Activated CD4-positive, alpha-beta memory T cell treated with anti-CD3 and anti-CD28 coated beads for 36 hours (primary cell): ENCODE results near the gene RBM14. TPM values are rescaled to one million over a fixed set of nuclear protein-coding genes. Genes with fewer than 3 reads are reported as not detected.

Experiments used
- CTCF ChIA-PET: fragments of 350-600 bp; sonication (Branson Sonifier 250); formaldehyde crosslinking; loops from one replicate; lab custom pipeline; 2021; ENCODE audit warnings: antibody characterized with exemption, inconsistent platforms; lab: Charles Lee
- POLR2A ChIA-PET: fragments of 350-600 bp; sonication (Branson Sonifier 250); formaldehyde crosslinking; loops from one replicate; lab custom pipeline; 2021; ENCODE audit warnings: antibody characterized with exemption; lab: Charles Lee
- DNase-seq: peaks from one replicate; pipeline ENCODE4 v3.0.0-alpha.2; 2020
- H3K27ac Mint-ChIP-seq: one replicate; pipeline ENCODE4 v1.8.0; 2021; ENCODE audit warnings: mixed read lengths
- H3K27me3 Mint-ChIP-seq: one replicate; pipeline ENCODE4 v1.8.0; 2021; ENCODE audit warnings: mixed read lengths
- H3K36me3 Mint-ChIP-seq: one replicate; pipeline ENCODE4 v1.8.0; 2021; ENCODE audit warnings: mixed read lengths
- H3K4me1 Mint-ChIP-seq: one replicate; pipeline ENCODE4 v1.8.0; 2021; ENCODE audit warnings: low read depth, mixed read lengths
- H3K4me3 Mint-ChIP-seq: one replicate; pipeline ENCODE4 v1.8.0; 2021; ENCODE audit warnings: mild to moderate bottlenecking, mixed read lengths
- H3K9me3 Mint-ChIP-seq: one replicate; pipeline ENCODE4 v1.8.0; 2021; ENCODE audit warnings: mixed read lengths
- intact Hi-C: fragments of 100-400 bp; cut with micrococcal nuclease; formaldehyde crosslinking; loops from one replicate; pipeline ENCODE4 v1.15.1; 2023
- total RNA-seq, 2 experiments: library from RNA; stranded (reverse); gene quantifications; one replicate each; pipeline ENCODE4 v1.2.3, GENCODE V29; 2021

RBM14 gene
- total RNA-seq, 2 experiments from 2014 or later = 114 to 121 TPM

DNA sequence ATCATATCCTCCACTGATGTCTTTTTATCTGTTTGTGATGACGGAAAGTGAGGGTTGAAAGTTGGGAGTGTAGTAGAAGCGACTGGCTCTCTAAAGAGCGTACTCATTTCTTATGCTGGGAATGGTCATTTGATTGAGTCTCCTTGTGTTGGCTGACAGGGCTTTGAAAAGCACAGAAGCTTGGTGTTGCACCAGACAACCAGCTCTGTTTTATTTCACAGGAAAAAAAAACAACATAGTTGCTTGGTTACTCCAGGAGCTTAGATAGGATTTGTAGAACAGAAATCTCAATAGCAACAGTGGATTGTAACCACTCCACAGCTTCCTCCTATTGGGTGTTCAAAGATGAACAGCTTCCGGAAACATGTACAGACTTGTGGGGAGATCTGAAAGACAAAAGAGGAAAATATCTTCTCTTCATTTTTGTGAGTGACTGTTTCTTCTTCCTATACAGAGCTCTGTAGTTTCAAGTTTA is 2.7 kb downstream of the RBM14 start:
- Mint-ChIP-seq H3K4me1 (peaks cover 60% of the 10 kb centered on the region), H3K36me3 (peaks cover 72% of the 10 kb centered on the region)
- DNase-seq = no peak

DNA sequence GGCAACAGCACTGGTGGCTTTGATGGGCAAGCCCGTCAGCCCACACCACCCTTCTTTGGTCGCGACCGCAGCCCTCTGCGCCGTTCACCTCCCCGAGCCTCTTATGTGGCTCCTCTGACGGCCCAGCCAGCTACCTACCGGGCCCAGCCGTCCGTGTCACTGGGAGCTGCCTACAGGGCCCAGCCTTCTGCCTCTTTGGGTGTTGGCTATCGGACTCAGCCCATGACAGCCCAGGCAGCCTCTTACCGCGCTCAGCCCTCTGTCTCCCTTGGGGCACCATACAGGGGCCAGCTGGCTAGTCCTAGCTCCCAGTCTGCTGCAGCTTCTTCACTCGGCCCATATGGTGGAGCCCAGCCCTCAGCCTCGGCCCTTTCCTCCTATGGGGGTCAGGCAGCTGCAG is 8.0 kb downstream of the RBM14 start:
- intact Hi-C loops = no loop called here
- ChIA-PET POLR2A (interaction anchor here (1.0 to 10.8 kb wide), 4 partner anchors 8 to 19 kb away, joined by 3 to 140 read pairs (median 6); partner anchors contain the start of genes RBM14 and RBM4), CTCF (interaction anchor here (1.7 kb wide), 1 partner anchor 14 kb away, joined by 6 read pairs; the partner anchor contains the start of gene RBM4)
- no peak for DNase-seq
- H3K9me3 Mint-ChIP-seq = no peaks in the 10 kb centered on the region
- H3K27me3 Mint-ChIP-seq = no peaks in the 10 kb centered on the region
- no peak overlapping the region for H3K27ac Mint-ChIP-seq
- H3K4me3 Mint-ChIP-seq = no peak overlapping the region
- H3K36me3 Mint-ChIP-seq = peaks cover 84% of the 10 kb centered on the region
- H3K4me1 Mint-ChIP-seq = peaks cover 62% of the 10 kb centered on the region

More for the DNA sequence above, 2.7 kb downstream of the RBM14 start:
- ChIA-PET POLR2A (interaction anchor here (0.6 to 10.8 kb wide), 3 partner anchors 20 to 58 kb away, joined by 3 to 140 read pairs (median 7); partner anchors contain the start of genes RBM4 and RBM4B), CTCF (interaction anchor here (1.0 to 3.1 kb wide), 5 partner anchors 18 to 59 kb away, joined by 3 to 23 read pairs (median 8); partner anchors contain the start of genes CCDC87, CCS and RBM4B)
- Mint-ChIP-seq H3K4me3 (peak overlapping the region; percentile 91), H3K27me3 (no peaks in the 10 kb centered on the region), H3K27ac (peak overlapping the region; percentile 94), H3K9me3 (no peaks in the 10 kb centered on the region)
- intact Hi-C loops = loop anchor here (5.0 kb wide), 1 partner anchor 223 kb away; the partner anchor contains the start of gene RCE1

DNA sequence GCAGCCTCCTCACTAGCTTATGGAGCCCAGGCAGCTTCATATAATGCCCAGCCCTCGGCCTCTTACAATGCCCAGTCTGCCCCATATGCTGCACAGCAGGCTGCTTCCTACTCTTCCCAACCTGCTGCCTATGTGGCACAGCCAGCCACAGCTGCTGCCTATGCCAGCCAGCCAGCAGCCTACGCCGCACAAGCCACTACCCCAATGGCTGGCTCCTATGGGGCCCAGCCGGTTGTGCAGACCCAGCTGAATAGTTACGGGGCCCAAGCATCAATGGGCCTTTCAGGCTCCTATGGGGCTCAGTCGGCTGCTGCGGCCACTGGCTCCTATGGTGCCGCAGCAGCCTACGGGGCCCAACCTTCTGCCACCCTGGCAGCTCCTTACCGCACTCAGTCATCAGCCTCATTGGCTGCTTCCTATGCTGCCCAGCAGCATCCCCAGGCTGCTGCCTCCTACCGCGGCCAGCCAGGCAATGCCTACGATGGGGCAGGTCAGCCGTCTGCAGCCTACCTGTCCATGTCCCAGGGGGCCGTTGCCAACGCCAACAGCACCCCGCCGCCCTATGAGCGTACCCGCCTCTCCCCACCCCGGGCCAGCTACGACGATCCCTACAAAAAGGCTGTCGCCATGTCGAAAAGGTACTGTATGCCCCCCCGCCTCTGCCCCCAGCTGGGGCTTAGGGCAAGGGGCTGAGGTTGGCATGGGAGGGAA is 8.8 kb downstream of the RBM14 start:
- ChIA-PET CTCF (no interaction called here), POLR2A (interaction anchor here (1.0 to 10.8 kb wide), 4 partner anchors 9 to 20 kb away, joined by 3 to 140 read pairs (median 6); partner anchors contain the start of genes RBM14 and RBM4)
- Mint-ChIP-seq H3K36me3 (peaks cover 85% of the 10 kb centered on the region), H3K4me3 (no peak overlapping the region), H3K4me1 (peaks cover 61% of the 10 kb centered on the region), H3K9me3 (no peaks in the 10 kb centered on the region), H3K27ac (no peak overlapping the region), H3K27me3 (no peaks in the 10 kb centered on the region)
- no peak for DNase-seq
- intact Hi-C loops = no loop called here

- no peaks in the 10 kb centered on the region for H3K27me3 Mint-ChIP-seq
- no peak for DNase-seq
- H3K27ac Mint-ChIP-seq = no peak overlapping the region
- peaks cover 82% of the 10 kb centered on the region for H3K36me3 Mint-ChIP-seq
- peaks cover 58% of the 10 kb centered on the region for H3K4me1 Mint-ChIP-seq
- H3K9me3 Mint-ChIP-seq = no peaks in the 10 kb centered on the region
- ChIA-PET CTCF (no interaction called here), POLR2A (interaction anchor here (1.9 to 10.8 kb wide), 2 partner anchors 9 to 13 kb away, joined by 8 to 140 read pairs; partner anchors contain the start of genes RBM14 and RBM4)
- intact Hi-C loops = no loop called here
- no peak overlapping the region for H3K4me3 Mint-ChIP-seq
These were observed 9.3 kb downstream of the RBM14 start for GRCh38 chr11:66625752-66626149.

- H3K27me3 Mint-ChIP-seq = no peaks in the 10 kb centered on the region
- peaks cover 79% of the 10 kb centered on the region for H3K36me3 Mint-ChIP-seq
- H3K9me3 Mint-ChIP-seq = no peaks in the 10 kb centered on the region
- H3K4me1 Mint-ChIP-seq = peaks cover 53% of the 10 kb centered on the region
- H3K27ac Mint-ChIP-seq = no peak overlapping the region
- POLR2A ChIA-PET = interaction anchor here (10.8 kb wide), 1 partner anchor 13 kb away, joined by 140 read pairs; the partner anchor contains the start of gene RBM4
- no peak overlapping the region for H3K4me3 Mint-ChIP-seq
- CTCF ChIA-PET = interaction anchor here (0.6 to 1.6 kb wide), 2 partner anchors 12 to 232 kb away, joined by 3 to 5 read pairs; partner anchors contain the start of gene RBM4
- intact Hi-C loops = no loop called here
- no peak for DNase-seq
These were observed 10.0 kb downstream of the RBM14 start for GRCh38 chr11:66626382-66626781.

GRCh38 chr11:66626926-66627325 is 10.5 kb downstream of the RBM14 start:
- no peak overlapping the region for H3K27ac Mint-ChIP-seq
- ChIA-PET POLR2A (interaction anchor here (0.8 to 2.7 kb wide), 2 partner anchors 9 to 11 kb away, joined by 4 to 14 read pairs; partner anchors contain the start of gene RBM4), CTCF (interaction anchor here (0.6 to 1.6 kb wide), 3 partner anchors 10 to 232 kb away, joined by 3 to 5 read pairs (median 3); partner anchors contain the start of gene RBM4)
- peaks cover 51% of the 10 kb centered on the region for H3K4me1 Mint-ChIP-seq
- no peaks in the 10 kb centered on the region for H3K9me3 Mint-ChIP-seq
- intact Hi-C loops = no loop called here
- peaks cover 82% of the 10 kb centered on the region for H3K36me3 Mint-ChIP-seq
- no peak overlapping the region for H3K4me3 Mint-ChIP-seq
- no peaks in the 10 kb centered on the region for H3K27me3 Mint-ChIP-seq
- no peak for DNase-seq

- POLR2A ChIA-PET = interaction anchor here (2.7 kb wide), 1 partner anchor 10 kb away, joined by 14 read pairs; the partner anchor contains the start of gene RBM4
- Mint-ChIP-seq H3K36me3 (peaks cover 80% of the 10 kb centered on the region), H3K4me1 (peaks cover 43% of the 10 kb centered on the region), H3K4me3 (no peak overlapping the region), H3K27me3 (no peaks in the 10 kb centered on the region), H3K9me3 (no peaks in the 10 kb centered on the region), H3K27ac (no peak overlapping the region)
- intact Hi-C loops = no loop called here
- CTCF ChIA-PET = interaction anchor here (1.4 to 1.6 kb wide), 2 partner anchors 8 to 10 kb away, joined by 3 to 5 read pairs; partner anchors contain the start of gene RBM4
- DNase-seq = no peak
These were observed 11.7 kb downstream of the RBM14 start for GRCh38 chr11:66628061-66628603.

GRCh38 chr11:66629356-66629755 is 12.9 kb downstream of the RBM14 start:
- no peak overlapping the region for H3K4me3 Mint-ChIP-seq
- ChIA-PET CTCF (interaction anchor here (1.1 kb wide), 1 partner anchor 9 kb away, joined by 3 read pairs; the partner anchor contains the start of gene RBM4), POLR2A (interaction anchor here (1.4 to 2.7 kb wide), 2 partner anchors 9 to 13 kb away, joined by 3 to 14 read pairs; partner anchors contain the start of genes RBM14 and RBM4)
- DNase-seq = no peak
- intact Hi-C loops = no loop called here
- H3K27ac Mint-ChIP-seq = no peak overlapping the region
- no peaks in the 10 kb centered on the region for H3K27me3 Mint-ChIP-seq
- no peaks in the 10 kb centered on the region for H3K9me3 Mint-ChIP-seq
- peaks cover 37% of the 10 kb centered on the region for H3K4me1 Mint-ChIP-seq
- peaks cover 73% of the 10 kb centered on the region for H3K36me3 Mint-ChIP-seq

DNA sequence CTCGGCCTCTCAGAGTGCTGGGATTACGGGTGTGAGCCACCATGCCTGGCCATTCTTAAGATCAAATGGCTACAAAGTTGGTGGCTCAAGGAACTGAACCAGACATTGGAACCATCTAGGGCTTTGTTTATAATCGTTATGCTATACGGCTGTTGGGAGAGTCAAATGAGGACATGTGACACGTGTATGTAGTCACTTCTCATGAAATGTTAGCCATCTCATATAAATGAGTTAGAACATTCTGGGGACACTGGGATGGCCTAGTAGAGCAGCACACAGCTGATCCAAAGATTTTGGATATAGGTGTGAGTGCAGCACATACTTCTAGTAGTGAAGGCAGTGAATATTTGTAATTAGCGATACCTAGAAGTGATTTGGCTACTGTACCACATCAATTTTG is 15.5 kb downstream of the RBM14 start:
- Mint-ChIP-seq H3K4me3 (no peak overlapping the region), H3K4me1 (peaks cover 43% of the 10 kb centered on the region), H3K9me3 (no peaks in the 10 kb centered on the region), H3K27me3 (no peaks in the 10 kb centered on the region), H3K27ac (peak overlapping the region; percentile 14), H3K36me3 (peaks cover 54% of the 10 kb centered on the region)
- ChIA-PET CTCF (interaction anchor here (0.6 kb wide), 1 partner anchor 49 kb away, joined by 3 read pairs; no protein-coding TSS in a partner anchor), POLR2A (interaction anchor here (1.2 kb wide), 1 partner anchor 9 kb away, joined by 4 read pairs; no protein-coding TSS in a partner anchor)
- intact Hi-C loops = no loop called here
- no peak for DNase-seq

GRCh38 chr11:66632952-66633351 is 16.5 kb downstream of the RBM14 start:
- no peak for DNase-seq
- no peaks in the 10 kb centered on the region for H3K27me3 Mint-ChIP-seq
- H3K36me3 Mint-ChIP-seq = peaks cover 44% of the 10 kb centered on the region
- peaks cover 45% of the 10 kb centered on the region for H3K4me1 Mint-ChIP-seq
- ChIA-PET POLR2A (interaction anchor here (1.6 kb wide), 1 partner anchor 45 kb away, joined by 4 read pairs; the partner anchor contains the start of gene RBM4B), CTCF (no interaction called here)
- intact Hi-C loops = no loop called here
- H3K9me3 Mint-ChIP-seq = no peaks in the 10 kb centered on the region
- no peak overlapping the region for H3K27ac Mint-ChIP-seq
- H3K4me3 Mint-ChIP-seq = no peak overlapping the region

- Mint-ChIP-seq H3K4me3 (no peak overlapping the region), H3K27ac (peak overlapping the region; percentile 43), H3K36me3 (peaks cover 53% of the 10 kb centered on the region), H3K9me3 (no peaks in the 10 kb centered on the region), H3K4me1 (peaks cover 52% of the 10 kb centered on the region), H3K27me3 (no peaks in the 10 kb centered on the region)
- no peak for DNase-seq
- intact Hi-C loops = no loop called here
- POLR2A ChIA-PET = interaction anchor here (4.9 to 6.6 kb wide), 3 partner anchors 13 to 41 kb away, joined by 28 to 140 read pairs (median 36); partner anchors contain the start of genes RBM14 and RBM4B
- CTCF ChIA-PET = interaction anchor here (1.5 to 3.8 kb wide), 2 partner anchors 9 to 42 kb away, joined by 3 to 33 read pairs; partner anchors contain the start of gene RBM4B
These were observed 20.0 kb downstream of the RBM14 start for GRCh38 chr11:66636411-66636810.
